ENCODE results near the gene ABCC8.
"Not testable (repeated sequence)": the region's sequence is repeated elsewhere in the genome, so short reads cannot be mapped to it uniquely, and the experiment has no call there.

The ABCC8 gene

DNA sequence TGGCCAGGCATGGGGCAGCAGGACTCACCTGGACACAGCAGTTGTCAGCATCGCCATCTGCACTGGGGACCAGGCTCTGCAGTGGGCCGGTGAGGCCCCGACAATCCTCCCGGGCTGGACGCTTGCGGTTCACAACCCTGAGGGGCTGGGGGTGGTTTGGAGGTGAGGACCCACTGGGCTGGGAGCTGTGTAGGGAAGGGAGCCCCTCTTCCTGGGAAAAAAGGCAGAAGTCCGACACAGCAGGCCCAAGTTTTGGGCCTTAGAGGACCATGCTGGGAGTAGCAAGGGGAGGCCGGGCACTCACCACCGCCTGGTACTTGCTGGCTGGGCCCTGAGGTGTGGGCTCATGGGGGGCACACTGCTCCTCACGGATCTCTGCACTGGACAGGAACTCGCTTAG lies 48.4 kb downstream of the ABCC8 start:
- H3K4me3 ChIP-seq (ENCODE audit: low read depth, low read length), result no peak overlapping the region
- TF ChIP-seq, protein P1, sequence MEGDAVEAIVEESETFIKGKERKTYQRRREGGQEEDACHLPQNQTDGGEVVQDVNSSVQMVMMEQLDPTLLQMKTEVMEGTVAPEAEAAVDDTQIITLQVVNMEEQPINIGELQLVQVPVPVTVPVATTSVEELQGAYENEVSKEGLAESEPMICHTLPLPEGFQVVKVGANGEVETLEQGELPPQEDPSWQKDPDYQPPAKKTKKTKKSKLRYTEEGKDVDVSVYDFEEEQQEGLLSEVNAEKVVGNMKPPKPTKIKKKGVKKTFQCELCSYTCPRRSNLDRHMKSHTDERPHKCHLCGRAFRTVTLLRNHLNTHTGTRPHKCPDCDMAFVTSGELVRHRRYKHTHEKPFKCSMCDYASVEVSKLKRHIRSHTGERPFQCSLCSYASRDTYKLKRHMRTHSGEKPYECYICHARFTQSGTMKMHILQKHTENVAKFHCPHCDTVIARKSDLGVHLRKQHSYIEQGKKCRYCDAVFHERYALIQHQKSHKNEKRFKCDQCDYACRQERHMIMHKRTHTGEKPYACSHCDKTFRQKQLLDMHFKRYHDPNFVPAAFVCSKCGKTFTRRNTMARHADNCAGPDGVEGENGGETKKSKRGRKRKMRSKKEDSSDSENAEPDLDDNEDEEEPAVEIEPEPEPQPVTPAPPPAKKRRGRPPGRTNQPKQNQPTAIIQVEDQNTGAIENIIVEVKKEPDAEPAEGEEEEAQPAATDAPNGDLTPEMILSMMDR (IDR thresholded peaks at IDR 0.05; ENCODE audit: low read depth, low read length, missing control alignments), result no peak
- DNase-seq (ENCODE audit: low read depth), result no peak

DNA sequence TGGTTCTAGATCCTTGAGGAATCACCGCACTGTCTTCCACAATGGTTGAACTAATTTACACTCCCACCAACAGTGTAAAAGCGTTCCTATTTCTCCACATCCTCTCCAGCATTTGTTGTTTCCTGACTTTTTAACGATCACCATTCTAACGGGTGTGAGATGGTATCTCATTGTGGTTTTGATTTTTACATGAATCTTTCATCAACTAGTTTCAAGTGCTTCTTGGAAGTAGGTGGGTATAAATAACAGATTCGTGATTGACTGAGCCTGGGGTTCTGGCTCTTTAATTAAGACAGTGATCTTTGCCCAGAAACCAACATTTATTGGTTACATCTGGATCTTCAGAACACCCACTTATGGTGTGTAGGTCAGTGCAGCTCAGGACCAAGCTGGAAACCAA lies 50.4 kb downstream of the ABCC8 start:
- not testable (repeated sequence) for DNase-seq (ENCODE audit: low read depth); H3K4me3 ChIP-seq (ENCODE audit: low read depth, low read length)

DNA sequence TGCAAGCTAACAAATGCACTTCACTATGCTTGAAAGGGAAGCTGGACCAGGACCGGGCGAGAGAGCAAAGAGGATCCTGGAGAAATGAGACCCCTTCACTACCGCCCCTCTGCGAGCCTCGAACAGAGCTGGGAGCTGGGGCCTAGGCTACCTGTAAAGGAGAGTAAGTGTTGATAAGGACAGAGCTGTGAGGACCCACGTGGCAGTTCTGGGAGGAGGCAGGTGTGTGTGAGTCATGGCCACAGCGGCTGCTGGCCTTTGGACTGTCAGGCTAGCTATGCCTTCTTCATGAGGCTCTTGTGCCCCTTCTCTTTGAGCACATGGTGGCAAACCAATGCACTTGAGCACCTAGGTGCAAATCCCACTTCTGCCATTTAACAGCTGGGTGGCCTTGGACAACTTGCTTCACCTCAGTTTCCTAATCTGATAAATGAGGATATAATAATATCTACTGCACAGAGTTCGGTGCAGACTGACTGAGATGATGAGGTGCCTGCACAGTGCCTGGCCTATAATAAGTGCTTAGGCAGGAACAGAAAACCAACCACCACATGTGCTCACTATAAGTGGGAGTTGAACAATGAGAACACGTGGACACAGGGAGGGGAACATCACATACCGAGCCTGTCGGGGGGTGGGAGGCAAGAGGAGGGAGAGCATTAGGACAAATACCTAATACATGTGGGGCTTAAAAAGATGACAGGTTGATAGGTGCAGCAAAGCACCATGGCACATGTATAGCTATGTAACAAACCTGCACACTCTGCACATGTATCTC lies 52.9 kb downstream of the ABCC8 start:
- TF ChIP-seq, protein P1 (IDR thresholded peaks at IDR 0.05; ENCODE audit: low read depth, low read length, missing control alignments), result no peak
- H3K4me3 ChIP-seq (ENCODE audit: low read depth, low read length), result no peak overlapping the region
- no peak for DNase-seq (ENCODE audit: low read depth)

DNA sequence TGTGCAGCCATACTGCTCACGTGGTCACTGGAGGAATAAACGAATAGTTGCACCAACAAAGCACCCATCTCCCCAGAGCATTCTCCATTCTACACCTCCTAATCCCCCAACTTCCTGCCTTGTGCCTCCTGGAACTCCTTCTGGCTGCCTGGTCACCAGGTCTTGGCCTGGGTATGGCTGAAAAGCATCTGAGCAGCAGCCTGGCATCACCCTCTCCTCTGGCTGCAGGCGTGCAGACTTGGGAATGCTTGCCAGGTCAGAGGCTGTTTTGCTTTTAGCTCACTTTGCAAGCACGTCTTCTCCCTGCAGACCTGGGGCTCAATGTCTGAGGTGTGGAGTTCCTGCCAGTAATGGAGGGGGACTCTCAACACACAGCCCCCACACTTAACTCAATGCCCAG lies 54.9 kb downstream of the ABCC8 start:
- H3K4me3 ChIP-seq (ENCODE audit: low read depth, low read length), result no peak overlapping the region
- DNase-seq (ENCODE audit: low read depth), result no peak

DNA sequence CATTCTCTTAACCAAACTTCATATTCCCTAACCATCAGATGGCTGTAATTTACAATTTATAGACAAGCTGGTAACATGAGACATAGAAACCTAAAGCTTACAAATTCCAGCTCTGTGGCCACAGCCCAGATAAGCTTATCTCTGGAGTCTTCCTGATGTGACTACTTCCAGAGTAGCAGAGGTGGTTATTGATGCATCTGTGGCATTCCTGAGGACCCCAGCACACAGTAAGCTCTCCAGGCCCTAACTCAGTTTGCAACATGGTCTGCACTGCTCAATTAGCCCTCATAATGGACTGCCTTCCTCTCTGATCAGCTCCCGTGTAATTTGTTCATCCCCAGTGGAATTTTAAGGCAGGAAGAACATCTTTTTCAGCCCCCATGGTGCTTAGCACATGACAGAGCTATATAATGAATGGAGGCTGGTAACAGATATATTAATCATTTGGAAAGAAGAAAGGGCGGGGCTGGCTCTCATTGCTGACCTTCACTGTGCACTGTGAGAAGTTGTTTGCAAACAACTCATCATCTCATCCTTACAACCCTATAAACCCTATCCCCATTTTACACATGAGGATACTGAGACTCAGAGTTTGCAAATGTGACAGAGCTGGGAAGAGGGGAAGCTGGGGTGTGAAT lies 58.1 kb downstream of the ABCC8 start:
- DNase-seq (ENCODE audit: low read depth), result no peak
- no peak overlapping the region for H3K4me3 ChIP-seq (ENCODE audit: low read depth, low read length)
- TF ChIP-seq, protein P1 (IDR thresholded peaks at IDR 0.05; ENCODE audit: low read depth, low read length, missing control alignments), result no peak

More for the DNA sequence above, 54.9 kb downstream of the ABCC8 start:
- TF ChIP-seq, protein P1 (IDR thresholded peaks at IDR 0.05; ENCODE audit: low read depth, low read length, missing control alignments), result no peak

DNA sequence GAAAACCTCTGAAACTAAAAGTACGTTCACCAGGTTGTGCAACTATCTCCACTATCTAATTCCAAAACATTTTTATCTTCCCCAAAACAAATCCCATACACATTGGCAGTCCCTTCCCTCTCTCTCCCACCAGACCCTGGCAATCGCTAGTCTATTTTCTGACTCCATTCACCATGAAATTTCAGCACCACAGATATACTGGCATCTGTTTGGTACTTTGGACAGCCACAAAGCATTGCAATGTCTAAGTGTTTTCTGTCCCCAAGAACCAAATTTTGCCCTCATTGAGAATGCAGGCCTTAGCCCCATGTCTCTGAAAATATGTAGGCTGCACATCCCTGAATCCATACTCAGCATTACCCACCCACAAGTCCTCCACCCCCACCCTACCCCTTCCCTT lies 60.2 kb downstream of the ABCC8 start:
- H3K4me3 ChIP-seq (ENCODE audit: low read depth, low read length), result no peak overlapping the region
- DNase-seq (ENCODE audit: low read depth), result no peak
- TF ChIP-seq, protein P1 (IDR thresholded peaks at IDR 0.05; ENCODE audit: low read depth, low read length, missing control alignments), result no peak

DNA sequence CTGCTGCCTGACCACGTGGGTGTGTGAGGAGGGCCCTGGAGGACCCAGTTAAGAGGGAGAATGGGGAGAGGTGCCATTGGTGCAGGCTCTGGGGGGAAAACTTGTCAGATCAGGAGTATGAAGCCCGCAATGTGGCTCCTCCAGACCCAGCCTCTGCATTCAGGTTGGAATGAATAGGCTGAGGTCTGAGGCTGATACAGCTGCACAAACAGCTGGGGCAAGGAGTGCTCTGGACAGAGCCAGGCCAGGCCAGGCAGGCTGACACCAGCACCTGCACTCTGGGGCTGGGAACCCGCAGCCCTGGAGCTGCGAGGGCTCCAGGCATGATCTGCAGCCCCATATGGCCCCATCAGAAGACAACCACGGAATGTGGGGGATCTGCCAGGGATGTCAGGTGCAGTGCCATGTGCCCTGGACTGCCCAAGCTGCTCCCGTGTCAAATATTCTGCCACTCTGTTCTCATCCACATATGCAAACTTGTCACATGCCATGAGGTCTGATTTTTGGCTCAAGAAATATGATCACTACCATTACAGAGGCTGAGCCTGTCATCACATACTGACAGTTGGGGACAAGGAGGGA lies 61.0 kb downstream of the ABCC8 start:
- TF ChIP-seq, protein P1 (IDR thresholded peaks at IDR 0.05; ENCODE audit: low read depth, low read length, missing control alignments), result no peak
- DNase-seq (ENCODE audit: low read depth), result no peak
- H3K4me3 ChIP-seq (ENCODE audit: low read depth, low read length), result no peak overlapping the region
